GM18505 (cell line): ENCODE data around the gene KCND2.
"Not testable (repeated sequence)": the region's sequence is repeated elsewhere in the genome, so short reads cannot be mapped to it uniquely, and the experiment has no call there.

Source experiments
- ATAC-seq: cut with Tn5 transposase; IDR thresholded peaks from one replicate; pipeline ENCODE4 v1.9.1; 2021; ENCODE audit not compliant: unreplicated experiment
- POLR2A ChIP-seq: IDR thresholded peaks from 4 replicates; pipeline ENCODE4 v1.6.1; 2011; ENCODE audit warnings: borderline replicate concordance; ENCODE audit not compliant: insufficient read depth, insufficient read length; ENCODE audit errors: extremely low read depth

KCND2 gene

DNA sequence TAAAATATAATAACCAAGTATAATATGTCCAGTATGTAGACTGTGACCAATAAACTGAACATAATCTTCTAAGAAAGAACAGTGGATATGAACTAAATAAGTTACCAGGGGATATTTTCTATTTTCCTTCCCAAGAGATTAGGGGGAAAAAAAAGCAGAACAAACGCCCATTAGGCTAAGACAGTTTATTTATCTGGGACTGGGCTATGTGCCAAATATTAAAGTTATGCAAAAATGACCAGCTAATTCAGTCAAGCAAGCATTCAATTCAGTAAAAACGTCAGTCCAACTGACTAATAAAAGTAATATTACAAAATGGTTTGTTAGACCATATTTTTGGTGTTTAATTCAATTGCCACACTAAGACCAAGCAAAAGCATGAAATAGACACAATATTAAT lies 462.8 kb downstream of the KCND2 start:
- ATAC-seq: no peak
- no peak for TF ChIP-seq POLR2A

DNA sequence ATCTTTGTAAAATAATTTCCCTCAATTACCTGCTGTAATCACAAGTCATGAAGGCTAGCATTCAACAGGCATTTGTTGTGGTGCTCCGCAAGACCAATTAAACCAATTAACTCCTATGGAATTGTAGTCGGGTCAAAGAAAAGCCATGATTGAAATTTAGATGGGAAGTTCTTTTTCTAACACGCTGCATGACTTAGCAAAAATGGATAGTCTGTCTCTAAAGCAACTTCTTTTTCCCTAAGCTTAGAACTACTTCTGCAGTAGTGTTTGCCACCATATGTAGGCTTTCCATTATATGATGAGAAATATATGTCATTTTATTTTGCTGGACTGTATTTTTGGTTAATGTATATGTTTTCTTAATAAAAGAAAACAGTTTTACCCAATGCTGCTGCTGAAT lies 465.8 kb downstream of the KCND2 start:
- ATAC-seq: no peak
- no peak for TF ChIP-seq POLR2A

DNA sequence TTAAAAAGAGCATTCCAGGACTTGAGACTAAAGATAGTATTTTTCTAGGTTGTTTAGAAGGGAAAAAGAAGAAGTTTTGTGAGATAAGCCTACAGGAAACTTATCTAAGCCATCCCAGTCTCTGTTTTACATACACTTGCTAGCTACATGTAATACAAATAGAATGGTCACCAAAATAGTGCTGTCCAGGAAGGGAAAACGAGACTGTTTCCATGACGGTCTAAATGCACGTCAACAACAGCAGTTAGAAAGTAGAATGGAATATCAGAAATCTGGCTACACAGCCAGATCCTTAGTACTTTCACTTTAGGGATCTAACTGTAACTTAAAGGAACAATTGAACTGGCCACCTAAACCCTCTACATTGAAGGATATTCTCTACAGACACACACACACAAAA lies 467.4 kb downstream of the KCND2 start:
- TF ChIP-seq POLR2A: no peak
- ATAC-seq: no peak

DNA sequence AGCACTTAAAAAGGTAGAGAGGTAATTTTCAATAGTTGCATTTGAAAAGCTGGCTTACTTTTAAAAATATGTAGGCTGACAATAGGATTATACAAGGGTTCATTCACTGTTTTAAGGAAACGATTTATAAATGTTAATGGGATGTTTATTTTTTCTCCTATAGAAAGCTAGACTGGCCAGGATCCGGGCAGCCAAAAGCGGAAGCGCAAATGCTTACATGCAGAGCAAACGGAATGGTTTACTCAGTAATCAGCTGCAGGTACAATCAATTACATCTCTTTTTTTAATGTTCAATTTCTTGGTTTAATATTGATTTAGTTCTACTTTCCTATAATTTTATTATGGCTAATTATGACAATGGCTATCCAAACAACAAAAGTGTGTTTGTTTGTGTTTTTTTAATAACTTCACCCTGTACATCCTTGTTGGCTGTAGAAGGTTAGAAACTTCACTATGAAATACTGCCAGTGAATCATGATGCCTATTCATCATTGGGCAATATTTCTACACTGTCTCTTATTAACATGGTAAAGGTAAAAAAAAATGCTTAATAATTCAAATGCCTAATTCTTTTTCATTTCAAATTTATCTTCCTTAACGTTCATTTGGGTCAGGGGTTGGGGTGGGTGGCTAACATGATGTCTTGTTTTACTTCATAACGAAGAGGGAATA lies 468.5 kb downstream of the KCND2 start:
- ATAC-seq: no peak
- TF ChIP-seq POLR2A: no peak

DNA sequence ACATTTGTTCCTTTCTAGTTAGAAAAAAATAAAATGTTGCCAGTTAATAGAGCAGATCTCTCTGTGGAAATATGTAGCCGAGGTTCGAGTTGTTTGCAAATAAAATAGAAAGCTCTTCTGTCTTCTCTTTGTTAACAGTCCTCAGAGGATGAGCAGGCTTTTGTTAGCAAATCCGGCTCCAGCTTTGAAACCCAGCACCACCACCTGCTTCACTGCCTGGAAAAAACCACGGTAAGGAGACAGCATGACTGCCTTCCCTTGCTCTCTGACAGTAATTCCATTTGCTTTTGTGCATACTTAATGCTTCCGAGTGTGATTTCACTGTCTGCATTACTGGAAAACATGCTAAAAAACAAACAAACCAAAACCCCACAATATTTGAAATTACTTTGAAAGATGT lies 469.4 kb downstream of the KCND2 start:
- no peak for TF ChIP-seq POLR2A
- no peak for ATAC-seq

DNA sequence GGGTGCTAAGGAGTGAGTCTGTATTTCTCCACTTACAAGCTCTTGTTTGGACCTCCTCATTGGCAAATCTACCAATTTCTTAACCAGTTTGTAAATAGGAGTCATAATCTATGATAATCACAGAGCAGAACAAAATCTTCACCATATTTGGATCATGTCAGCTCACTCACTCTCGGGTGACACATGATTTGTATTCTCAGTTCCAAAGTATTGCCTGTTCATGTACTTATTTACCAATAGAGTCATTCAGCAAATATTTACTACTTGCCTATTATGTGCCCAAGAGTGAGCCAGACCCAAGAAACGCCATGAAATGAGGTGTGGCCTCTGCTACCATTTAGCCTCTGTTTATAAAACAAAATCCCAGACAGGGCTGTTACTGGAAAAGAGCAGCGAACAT lies 470.2 kb downstream of the KCND2 start:
- no peak for ATAC-seq
- TF ChIP-seq POLR2A: no peak

DNA sequence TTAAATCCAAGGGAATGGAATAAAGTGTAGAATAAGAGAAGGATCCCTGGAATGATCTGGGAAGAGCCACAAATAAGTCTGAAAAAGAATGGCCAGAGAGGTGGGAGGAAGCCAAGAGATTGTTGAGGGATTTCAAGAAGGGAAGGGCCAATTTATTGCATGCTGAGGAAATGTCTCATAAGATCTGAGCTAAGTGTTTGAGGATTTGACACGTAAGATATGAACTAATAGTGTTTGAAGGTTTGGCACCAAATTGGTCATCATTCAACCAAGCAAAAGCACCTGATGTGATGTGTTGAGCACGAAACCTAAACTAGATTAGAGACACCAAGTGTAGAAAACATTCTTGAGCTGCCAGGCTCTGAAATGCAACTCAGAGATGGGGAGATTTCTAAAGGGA lies 487.1 kb downstream of the KCND2 start:
- TF ChIP-seq POLR2A: no peak
- peak; percentile 81 for ATAC-seq

DNA sequence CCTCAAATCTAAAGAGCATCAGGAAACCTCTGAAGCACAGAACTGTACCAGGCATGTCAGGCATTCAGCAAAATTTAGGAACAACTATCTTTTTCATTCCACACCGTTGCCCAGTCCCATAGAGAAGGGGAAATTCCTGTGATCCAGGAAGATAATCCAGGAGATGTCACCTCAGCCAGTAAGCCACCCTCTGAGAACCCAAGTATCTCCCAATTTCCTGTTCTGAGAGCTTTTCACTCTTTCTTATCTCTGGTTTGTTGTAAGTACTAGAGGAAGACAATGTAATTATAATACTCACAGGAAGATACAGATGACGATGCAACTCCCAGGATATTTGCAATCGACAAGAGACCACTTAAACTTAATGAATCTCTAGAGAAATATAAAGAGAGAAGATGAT lies 487.9 kb downstream of the KCND2 start:
- no peak for ATAC-seq
- no peak for TF ChIP-seq POLR2A

DNA sequence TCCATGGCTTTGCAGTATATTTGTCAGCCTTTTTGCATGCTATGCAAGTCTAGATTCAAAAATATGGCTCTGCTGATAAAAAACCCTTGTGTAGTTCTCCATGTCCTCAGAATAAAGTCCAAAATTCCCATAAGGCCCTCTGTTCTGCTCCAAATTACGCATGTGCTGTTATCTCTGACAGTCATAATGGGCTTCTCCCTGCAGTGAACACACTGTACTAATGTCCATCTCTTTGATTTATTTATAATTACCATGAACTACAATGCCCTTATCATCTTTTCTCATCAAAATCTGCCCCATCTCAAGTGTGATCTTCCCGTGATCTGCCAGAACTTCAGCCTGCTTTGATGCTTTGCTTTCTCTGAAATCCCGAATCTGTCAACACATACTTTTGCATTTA lies 497.2 kb downstream of the KCND2 start:
- no peak for ATAC-seq
- TF ChIP-seq POLR2A: no peak

DNA sequence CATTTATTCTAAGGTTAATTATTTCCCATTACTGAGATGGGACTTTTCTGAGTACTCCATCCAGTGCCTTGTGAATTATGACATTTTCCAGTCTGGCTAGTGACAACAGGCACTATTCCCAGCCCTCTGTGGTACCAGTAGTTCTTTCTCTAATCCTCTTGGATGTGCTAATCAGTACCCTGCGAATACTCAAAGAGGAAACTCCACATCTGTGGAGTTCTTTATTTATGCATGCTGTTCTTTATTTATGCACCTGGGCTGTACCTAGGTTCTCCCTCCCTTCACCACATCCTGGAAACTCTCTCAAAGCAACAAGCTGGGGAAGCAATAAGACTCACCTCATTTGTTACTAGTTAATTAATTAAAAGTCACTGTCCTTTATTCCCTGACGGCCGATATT lies 501.5 kb downstream of the KCND2 start:
- no peak for ATAC-seq
- no peak for TF ChIP-seq POLR2A

DNA sequence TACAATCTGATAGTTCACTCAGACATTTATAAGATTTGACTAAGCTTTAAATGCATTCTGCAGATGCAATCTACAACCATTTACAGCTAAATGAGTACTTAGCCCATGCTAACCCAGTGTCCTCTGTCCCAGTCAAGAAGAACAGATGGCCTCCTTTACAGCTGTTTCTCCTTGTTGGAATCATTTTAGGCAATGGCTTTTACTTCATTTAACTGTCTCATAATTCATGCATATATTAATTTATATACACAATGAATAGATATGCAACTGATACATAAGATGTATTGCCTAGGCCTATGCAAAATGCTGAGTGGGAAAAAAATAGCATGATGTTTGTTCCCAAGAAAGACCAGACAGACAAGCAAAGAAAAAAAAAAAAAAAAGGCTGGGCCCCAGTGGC lies 502.8 kb downstream of the KCND2 start:
- ATAC-seq: no peak
- no peak for TF ChIP-seq POLR2A

DNA sequence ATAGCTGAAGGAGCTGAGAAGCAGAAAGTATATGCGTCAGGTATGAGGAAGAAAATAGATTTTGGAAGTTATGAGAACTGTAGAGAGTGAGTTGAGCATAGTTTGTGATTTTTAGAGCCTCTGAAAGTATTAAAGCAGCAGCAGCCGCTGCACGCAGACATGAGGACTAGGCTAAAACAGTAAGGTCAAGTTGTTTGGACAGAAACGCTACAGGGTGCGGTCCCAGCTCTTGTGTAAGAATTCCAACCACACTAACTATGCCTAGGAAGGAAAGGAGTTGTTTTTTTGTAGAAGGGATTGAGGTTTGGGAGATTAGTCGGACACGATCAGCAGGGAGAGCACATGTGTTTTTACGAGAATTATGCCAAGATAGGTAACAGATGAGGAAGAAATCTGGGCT lies 506.1 kb downstream of the KCND2 start:
- not testable (repeated sequence) for ATAC-seq

DNA sequence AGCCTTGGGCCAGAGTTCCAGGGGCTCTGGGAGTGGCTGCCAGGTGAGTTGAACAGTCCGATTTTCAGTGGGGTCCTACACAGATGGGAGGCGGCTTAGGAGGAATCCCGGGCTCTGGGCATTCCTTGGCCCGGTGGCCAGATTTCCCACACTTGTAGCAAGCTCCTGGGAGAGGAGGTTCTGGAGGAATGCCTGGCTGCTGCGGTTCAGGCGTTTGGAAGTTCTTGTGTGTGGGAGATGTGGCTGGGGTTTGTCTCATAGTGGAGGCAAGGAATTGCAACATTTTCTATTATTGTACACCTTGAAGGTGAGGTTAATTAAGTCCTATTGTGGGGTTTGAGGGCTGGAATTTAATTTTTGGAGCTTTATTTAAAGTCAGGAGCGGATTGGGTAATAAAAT lies 507.5 kb downstream of the KCND2 start:
- ATAC-seq: not testable (repeated sequence)

DNA sequence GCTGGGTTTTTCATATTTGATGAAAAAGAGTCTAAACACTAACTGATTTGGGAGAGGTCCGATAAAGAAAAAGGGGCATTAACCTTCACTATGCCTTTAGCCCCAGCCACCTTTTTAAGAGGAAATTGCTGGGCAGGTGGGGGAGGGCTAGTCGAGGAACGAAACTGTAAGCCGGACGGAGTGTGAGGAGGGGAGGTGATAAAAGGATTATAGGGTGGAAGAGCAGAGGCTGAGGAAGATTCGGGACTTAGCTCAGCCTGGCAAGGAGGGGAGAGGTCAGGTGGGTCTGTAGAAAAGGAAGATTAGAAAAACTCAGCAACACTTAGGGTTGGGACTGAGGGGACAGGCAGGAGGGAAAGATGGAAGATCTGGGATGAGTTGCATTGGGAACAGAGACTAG lies 508.0 kb downstream of the KCND2 start:
- no peak for ATAC-seq
- TF ChIP-seq POLR2A: no peak

DNA sequence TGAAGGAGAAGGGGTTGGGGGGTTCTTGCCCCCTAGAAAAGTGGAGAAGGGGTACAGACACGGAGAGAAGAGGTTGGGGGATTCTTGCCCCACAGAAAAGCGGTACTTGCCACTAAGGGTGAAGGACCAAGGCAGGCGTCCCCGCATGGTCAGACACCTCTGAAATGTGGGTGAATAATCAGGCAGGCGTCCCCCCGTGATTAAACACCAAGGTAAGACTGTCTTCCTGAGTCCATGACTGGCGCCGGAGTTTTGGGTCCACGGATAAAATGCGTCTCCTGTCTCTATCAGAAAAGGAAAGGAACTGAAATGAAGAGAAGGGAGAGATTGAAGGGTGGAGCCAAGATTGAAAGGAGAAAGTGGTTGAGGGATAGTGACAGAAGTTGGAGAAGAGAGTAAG lies 508.9 kb downstream of the KCND2 start:
- not testable (repeated sequence) for ATAC-seq
